Tibial nerve (tissue), 4 donors: ENCODE data around the gene SLC25A48. TPM values are rescaled to one million over a fixed set of nuclear protein-coding genes. Genes with fewer than 3 reads are reported as not detected.

Experiments
- DNase-seq, 2 donors: peaks; one replicate each; pipeline ENCODE4 v3.0.0-alpha.2; 2019; ENCODE audit warnings: low spot score in 2 of 2
- H3K27ac ChIP-seq, 4 donors: fragments of 200-600 bp; sonication (generic) in 3 of 4; one replicate each; pipeline ENCODE4 v1.5.1; 2017 to 2019; ENCODE audit warnings: mild to moderate bottlenecking in 1 of 4
- H3K27me3 ChIP-seq, 2 donors: fragments of 200-600 bp; sonication (generic) in 1 of 2; one replicate each; pipeline versions ENCODE4 v1.5.1 to v1.6.0; 2017 to 2019
- H3K36me3 ChIP-seq, 3 donors: fragments of 200-600 bp; sonication (generic); one replicate each; pipeline ENCODE4 v1.5.1; 2018 to 2019
- H3K4me1 ChIP-seq, 4 donors: fragments of 200-600 bp; sonication (generic) in 3 of 4; one replicate each; pipeline ENCODE4 v1.5.1; 2017 to 2019
- H3K4me3 ChIP-seq, 4 donors: fragments of 200-600 bp; sonication (generic) in 3 of 4; one replicate each; pipeline ENCODE4 v1.5.1; 2017 to 2019; ENCODE audit warnings: mild to moderate bottlenecking in 1 of 4, moderate library complexity in 1 of 4
- H3K9me3 ChIP-seq, 4 donors: fragments of 200-600 bp; sonication (generic) in 3 of 4; one replicate each; pipeline ENCODE4 v1.5.1; 2017 to 2019
- CTCF ChIP-seq, 5 experiments: fragments of 200-600 bp in 3 of 5; fragments of 450-650 bp in 2 of 5; sonication (generic) in 3 of 5; IDR thresholded peaks; one replicate each; pipeline ENCODE4 v1.5.1; 2016 to 2019; ENCODE audit warnings: antibody characterized with exemption in 5 of 5, mild to moderate bottlenecking in 3 of 5, moderate library complexity in 2 of 5
- EP300 ChIP-seq, 2 donors: sonication (generic); formaldehyde crosslinking; IDR thresholded peaks; one replicate each; pipeline ENCODE4 v1.6.1; 2017; ENCODE audit warnings: antibody characterized with exemption in 2 of 2, mild to moderate bottlenecking in 1 of 2
- POLR2A ChIP-seq, 2 donors: fragments of 450-650 bp; IDR thresholded peaks; one replicate each; pipeline ENCODE4 v1.6.1; 2017; ENCODE audit warnings: antibody characterized with exemption in 2 of 2, mild to moderate bottlenecking in 2 of 2, moderate library complexity in 2 of 2
- WGBS, 2 donors: methylation state at CpG; one replicate each; pipeline ENCODE4 v1.1.5; 2018; 5-methylcytosine and 5-hydroxymethylcytosine counted together
- total RNA-seq, 4 donors: library from RNA; depleted of rRNA; stranded (reverse); fragments of >200 nt; gene quantifications; one replicate each; pipeline ENCODE4 v1.1.0, GENCODE V29; 2016

Gene SLC25A48
- total RNA-seq, 4 donors from 2014 or later, result 59.4 to 91.2 (median 72.1) TPM

- H3K27me3 ChIP-seq, result peaks cover 0 to 28% of the 10 kb centered on the region in 2 donors
- TF ChIP-seq EP300 (IDR thresholded peaks at IDR 0.05) (no peak), POLR2A (IDR thresholded peaks at IDR 0.05) (no peak), CTCF (IDR thresholded peaks at IDR 0.05) (no peak)
- H3K4me1 ChIP-seq, result no peaks in the 10 kb centered on the region
- no peak overlapping the region for H3K4me3 ChIP-seq
- DNase-seq, result no peak
- H3K27ac ChIP-seq, result no peak overlapping the region
- no peaks in the 10 kb centered on the region for H3K9me3 ChIP-seq
- WGBS, 2 donors, result 75 to 81% methylated on average over 4 of the region's 4 CpGs
- no peaks in the 10 kb centered on the region for H3K36me3 ChIP-seq
Measured at GRCh38 chr5:135913713-135914626, 79.5 kb downstream of the SLC25A48 start.

GRCh38 chr5:135915466-135916001 is 81.1 kb downstream of the SLC25A48 start:
- WGBS, 2 donors, result 82 to 94% methylated on average over 5 of the region's 5 CpGs
- DNase-seq, result no peak
- H3K9me3 ChIP-seq, result no peaks in the 10 kb centered on the region
- H3K4me3 ChIP-seq, result no peak overlapping the region
- peaks cover 0 to 18% of the 10 kb centered on the region in 2 donors for H3K27me3 ChIP-seq
- H3K4me1 ChIP-seq, result no peaks in the 10 kb centered on the region
- no peak overlapping the region for H3K27ac ChIP-seq
- TF ChIP-seq EP300 (IDR thresholded peaks at IDR 0.05) (no peak), CTCF (IDR thresholded peaks at IDR 0.05) (no peak), POLR2A (IDR thresholded peaks at IDR 0.05) (no peak)
- no peaks in the 10 kb centered on the region for H3K36me3 ChIP-seq

GRCh38 chr5:135916638-135917263 is 82.3 kb downstream of the SLC25A48 start:
- 52 to 55% methylated on average over 8 of the region's 8 CpGs for WGBS, 2 donors
- H3K27me3 ChIP-seq, result peaks cover 0 to 6% of the 10 kb centered on the region in 2 donors
- no peaks in the 10 kb centered on the region for H3K4me1 ChIP-seq
- TF ChIP-seq POLR2A (IDR thresholded peaks at IDR 0.05), result no peak
- TF ChIP-seq EP300 (IDR thresholded peaks at IDR 0.05), result no peak
- no peak for TF ChIP-seq CTCF (IDR thresholded peaks at IDR 0.05)
- H3K36me3 ChIP-seq, result no peaks in the 10 kb centered on the region
- H3K4me3 ChIP-seq, result no peak overlapping the region
- no peak for DNase-seq
- H3K27ac ChIP-seq, result no peak overlapping the region
- no peaks in the 10 kb centered on the region for H3K9me3 ChIP-seq

- 65 to 71% methylated on average over 3 of the region's 3 CpGs for WGBS, 2 donors
- Histone ChIP-seq H3K27me3 (peaks cover 0 to 29% of the 10 kb centered on the region in 2 donors), H3K36me3 (no peaks in the 10 kb centered on the region), H3K27ac (no peak overlapping the region), H3K4me1 (no peaks in the 10 kb centered on the region), H3K9me3 (no peaks in the 10 kb centered on the region), H3K4me3 (no peak overlapping the region)
- no peak for DNase-seq
- no peak for TF ChIP-seq CTCF (IDR thresholded peaks at IDR 0.05)
- TF ChIP-seq POLR2A (IDR thresholded peaks at IDR 0.05), result no peak
- no peak for TF ChIP-seq EP300 (IDR thresholded peaks at IDR 0.05)
Measured at GRCh38 chr5:135920199-135920598, 85.7 kb downstream of the SLC25A48 start.

GRCh38 chr5:135921388-135921787 is 86.9 kb downstream of the SLC25A48 start:
- no peaks in the 10 kb centered on the region for H3K9me3 ChIP-seq
- H3K27me3 ChIP-seq, result peaks cover 0 to 34% of the 10 kb centered on the region in 2 donors
- no peak overlapping the region for H3K4me3 ChIP-seq
- no peaks in the 10 kb centered on the region for H3K36me3 ChIP-seq
- WGBS, 2 donors, result 20 to 40% methylated on average over 1 of the region's 1 CpG
- TF ChIP-seq EP300 (IDR thresholded peaks at IDR 0.05) (no peak), CTCF (IDR thresholded peaks at IDR 0.05) (no peak), POLR2A (IDR thresholded peaks at IDR 0.05) (no peak)
- no peak for DNase-seq
- no peaks in the 10 kb centered on the region for H3K4me1 ChIP-seq
- no peak overlapping the region for H3K27ac ChIP-seq
